Smooth muscle cell of the umbilical artery (primary cell): ENCODE measurements around the gene ALDH3B1. TPM values are rescaled to one million over a fixed set of nuclear protein-coding genes. Genes with fewer than 3 reads are reported as not detected.

Experiments
- total RNA-seq: library from RNA; depleted of rRNA; stranded (reverse); fragments of >200 nt; gene quantifications from 2 replicates; pipeline ENCODE4 v1.2.3, GENCODE V29; 2014

ALDH3B1 gene
- total RNA-seq = 20.8 and 34.4 TPM in 2 replicates

DNA sequence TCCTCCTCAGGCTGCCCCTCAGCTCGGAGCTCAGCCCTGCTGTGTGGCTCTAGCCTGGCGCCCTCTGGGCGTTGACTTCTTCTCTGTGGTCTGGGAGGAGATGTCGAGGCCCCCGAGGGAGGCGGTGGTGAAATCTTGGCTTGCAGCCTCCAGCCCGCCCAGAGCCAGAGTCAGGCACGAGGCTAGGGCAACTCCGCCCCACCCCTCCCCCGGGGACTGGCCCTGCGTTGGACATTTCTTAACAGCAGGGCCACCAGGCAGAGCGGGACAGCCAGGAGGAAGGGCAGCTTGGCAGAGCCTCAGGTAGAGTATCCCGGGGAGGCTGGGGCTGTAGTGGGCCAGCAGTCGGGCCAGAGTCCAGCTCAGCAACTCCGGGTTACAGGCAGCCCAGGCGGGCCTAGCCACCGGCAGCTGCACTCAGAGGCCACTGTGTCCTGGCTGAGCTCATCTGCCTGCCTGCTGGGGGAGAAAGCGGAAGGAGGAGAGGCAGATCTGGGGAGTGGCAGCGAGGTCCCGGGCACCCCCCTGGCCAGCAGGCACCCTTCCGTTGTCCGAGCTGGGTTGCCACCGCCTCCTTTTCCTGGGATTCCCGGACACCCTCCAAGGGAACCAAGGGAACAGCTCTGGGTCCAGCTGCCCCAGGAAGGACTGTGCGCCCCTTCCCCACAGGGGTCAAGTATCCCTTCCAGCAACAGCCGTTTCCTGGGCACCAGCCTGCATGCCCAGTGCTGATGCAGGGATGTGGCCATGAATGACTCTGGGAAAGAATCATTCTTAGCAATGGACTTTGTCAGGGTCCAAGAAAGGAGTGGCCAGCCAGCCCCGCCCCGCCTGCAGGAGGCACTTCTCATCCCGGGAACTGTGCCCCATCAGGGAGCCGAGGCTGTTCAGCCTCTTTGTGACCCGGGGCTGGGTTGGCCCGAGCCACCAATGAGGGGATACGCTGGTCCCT is at the start of gene ALDH3B1:
ALDH3B1 (plus strand) TSS at position 238 of the 952 bp plus-strand sequence. CDS start 4,971 bp downstream, outside the sequence.

DNA sequence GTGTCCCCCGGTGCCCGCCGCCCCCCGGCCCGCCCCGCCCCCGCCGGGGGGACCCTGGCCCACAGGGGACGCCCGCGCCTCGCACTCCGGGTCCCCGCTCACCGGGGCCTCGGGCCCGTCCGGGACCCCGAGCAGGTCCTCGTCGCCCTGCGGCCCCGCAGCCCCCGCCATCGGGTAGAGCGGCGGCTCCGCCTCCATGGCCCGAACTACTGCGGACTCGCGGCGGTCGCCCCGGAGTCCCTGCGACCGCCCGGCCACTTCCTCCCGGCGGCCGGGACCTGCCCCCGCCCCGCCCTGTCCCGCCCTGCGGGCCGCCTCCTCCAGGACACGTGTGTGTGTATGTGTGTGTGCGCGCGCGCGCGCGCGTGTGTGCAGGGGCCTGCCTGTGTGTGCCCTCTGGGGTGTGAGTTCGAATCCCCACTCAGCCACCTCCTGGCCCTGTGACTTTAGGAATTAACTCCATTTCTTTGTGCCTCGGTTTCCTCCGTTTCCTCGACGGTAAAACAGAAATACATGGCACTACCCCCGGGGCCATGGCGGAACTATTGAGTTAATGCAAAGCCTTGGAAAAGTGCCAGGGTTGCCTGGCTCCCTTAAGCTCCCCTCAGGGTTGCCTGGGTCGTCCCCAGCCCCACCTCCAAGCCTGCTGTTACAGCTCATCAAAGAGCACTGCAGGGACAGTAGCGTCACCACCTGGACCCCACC is 6.1 kb upstream of the ALDH3B1 start, which contains the start of gene UNC93B1:
UNC93B1 (minus strand) TSS at position 252 of the 705 bp plus-strand sequence; CDS start at position 198, 54 bp downstream.

GRCh38 chr11:68030318-68031143 is 20.4 kb downstream of the ALDH3B1 start, which contains the start of gene NDUFS8:
Gene NDUFS8, plus strand, starts transcription at chr11:68030681. Its CDS starts 1,471 bp downstream, at chr11:68032152.

DNA sequence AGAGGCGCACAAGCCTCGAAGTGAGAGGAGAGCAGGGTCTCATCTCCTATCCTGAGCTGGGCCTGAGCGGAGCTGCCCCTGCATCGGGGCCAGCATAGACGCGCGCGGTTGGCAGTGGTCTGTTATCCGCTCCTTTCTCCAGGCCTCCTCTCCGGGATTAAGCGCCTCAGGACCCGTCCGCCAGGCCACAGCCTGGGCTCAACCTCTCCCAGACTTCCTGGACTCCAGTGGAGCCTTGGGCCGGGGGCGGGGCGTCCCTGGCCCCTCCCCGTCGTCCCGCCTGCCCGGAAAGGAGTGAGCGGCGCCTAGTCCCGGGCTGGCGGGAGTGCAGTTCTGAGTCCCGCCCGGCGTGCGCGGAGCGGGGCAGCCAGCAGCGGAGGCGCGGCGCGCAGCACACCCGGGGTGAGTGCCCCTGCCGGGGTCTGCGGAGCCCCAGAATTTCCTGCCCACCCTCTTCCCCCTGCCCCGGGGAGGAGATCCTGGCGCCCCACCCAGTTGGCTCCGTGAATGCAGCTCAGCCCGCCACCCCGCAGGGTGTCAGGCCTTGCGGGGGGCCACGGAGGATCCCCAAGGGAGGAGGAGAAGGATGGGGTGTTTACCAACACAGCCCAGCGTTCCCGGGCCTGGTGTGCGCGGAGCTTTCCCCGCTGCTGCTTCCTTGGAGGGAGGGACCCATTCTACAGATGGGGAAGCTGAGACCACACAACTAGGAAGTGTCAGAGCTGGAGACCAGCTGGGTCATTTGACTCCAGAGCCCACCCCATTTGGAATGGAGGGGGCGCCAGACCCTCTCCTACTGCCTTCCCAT is 28.8 kb downstream of the ALDH3B1 start, which contains the start of gene TCIRG1:
TCIRG1 (plus strand) TSS at position 308 of the 808 bp plus-strand sequence. CDS start 2,247 bp downstream, outside the sequence.

Other genes with a start within 250 kb of the ALDH3B1 start
- 22.4 and 23.5 TPM in 2 replicates for gene UNC93B1, start 6.2 kb upstream of the ALDH3B1 start, total RNA-seq
- gene NDUFS8, start 20.4 kb downstream of the ALDH3B1 start, total RNA-seq = 78.4 and 79.0 TPM in 2 replicates
- 111 and 115 TPM in 2 replicates for gene TCIRG1, start 28.7 kb downstream of the ALDH3B1 start, total RNA-seq
- gene CHKA, start 111.1 kb downstream of the ALDH3B1 start, total RNA-seq = 12.0 and 14.0 TPM in 2 replicates
- gene KMT5B, start 203.0 kb downstream of the ALDH3B1 start, total RNA-seq = 26.4 and 27.6 TPM in 2 replicates